Measurements from ENCODE around the gene TRAPPC3. TPM values are rescaled to one million over a fixed set of nuclear protein-coding genes. Genes with fewer than 3 reads are reported as not detected.
"Not testable (repeated sequence)": the region's sequence is repeated elsewhere in the genome, so short reads cannot be mapped to it uniquely, and the experiment has no call there.

TRAPPC3 gene
- total RNA-seq, 1 experiment from 2014 or later = 158 TPM

DNA sequence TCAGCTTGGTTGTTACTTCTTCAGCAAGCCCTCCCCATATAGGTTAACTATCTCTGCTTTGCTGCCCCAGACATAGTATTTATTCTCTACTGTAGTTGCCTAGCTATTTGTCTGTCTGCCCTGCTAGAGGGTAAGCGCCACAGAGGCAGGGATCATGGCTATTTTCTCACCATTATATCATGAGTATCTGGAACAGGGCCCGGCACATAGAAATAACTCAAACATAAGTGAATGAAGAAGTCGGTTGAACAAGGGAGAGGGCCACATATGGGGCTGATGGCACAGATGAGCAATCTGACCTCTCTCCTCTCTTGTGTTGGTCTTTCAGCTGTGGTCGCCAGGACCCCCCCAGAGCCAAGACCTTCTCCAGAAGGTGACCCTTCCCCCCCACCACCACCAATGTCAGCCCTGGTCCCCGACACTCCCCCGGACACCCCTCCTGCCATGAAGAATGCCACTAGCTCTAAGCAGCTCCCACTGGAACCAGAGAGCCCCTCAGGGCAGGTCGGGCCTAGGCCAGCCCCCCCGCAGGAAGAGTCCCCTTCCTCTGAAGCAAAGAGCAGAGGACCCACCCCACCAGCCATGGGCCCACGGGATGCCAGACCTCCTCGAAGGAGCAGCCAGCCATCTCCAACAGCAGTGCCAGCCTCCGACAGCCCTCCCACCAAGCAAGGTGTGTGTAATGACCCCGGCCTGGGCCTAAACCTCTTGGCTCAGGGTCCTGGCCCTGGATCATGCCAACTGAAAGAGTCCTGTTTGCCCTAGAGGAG is 21.5 kb upstream of the TRAPPC3 start:
- no peaks in the 10 kb centered on the region for H3K9me3 ChIP-seq
- no peak overlapping the region for H3K4me3 ChIP-seq
- peaks cover 68% of the 10 kb centered on the region for H3K36me3 ChIP-seq
- DNase-seq = no peak
- no peaks in the 10 kb centered on the region for H3K27me3 ChIP-seq

DNA sequence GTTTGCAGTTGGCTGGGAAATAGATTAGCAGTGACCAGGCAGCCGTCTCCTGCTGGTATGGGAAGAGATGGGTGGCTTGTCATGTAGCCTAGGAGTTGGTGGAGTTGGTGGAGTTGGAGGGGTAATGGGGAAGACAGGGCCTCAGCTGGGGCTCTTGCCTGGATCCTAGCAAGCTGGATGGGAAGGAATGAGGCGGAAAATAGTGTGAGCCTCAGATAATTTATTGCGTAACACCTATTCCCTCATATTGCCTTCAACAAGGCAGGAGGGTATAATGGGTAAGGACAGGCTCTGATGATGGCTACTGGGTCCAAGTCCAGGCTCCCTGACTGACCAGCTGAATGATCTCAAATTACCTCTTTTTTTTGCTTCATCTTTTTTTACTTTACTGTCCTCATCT is 19.2 kb upstream of the TRAPPC3 start:
- Histone ChIP-seq H3K27me3 (no peaks in the 10 kb centered on the region), H3K36me3 (peaks cover 48% of the 10 kb centered on the region), H3K9me3 (no peaks in the 10 kb centered on the region), H3K4me3 (no peak overlapping the region)
- no peak for DNase-seq

DNA sequence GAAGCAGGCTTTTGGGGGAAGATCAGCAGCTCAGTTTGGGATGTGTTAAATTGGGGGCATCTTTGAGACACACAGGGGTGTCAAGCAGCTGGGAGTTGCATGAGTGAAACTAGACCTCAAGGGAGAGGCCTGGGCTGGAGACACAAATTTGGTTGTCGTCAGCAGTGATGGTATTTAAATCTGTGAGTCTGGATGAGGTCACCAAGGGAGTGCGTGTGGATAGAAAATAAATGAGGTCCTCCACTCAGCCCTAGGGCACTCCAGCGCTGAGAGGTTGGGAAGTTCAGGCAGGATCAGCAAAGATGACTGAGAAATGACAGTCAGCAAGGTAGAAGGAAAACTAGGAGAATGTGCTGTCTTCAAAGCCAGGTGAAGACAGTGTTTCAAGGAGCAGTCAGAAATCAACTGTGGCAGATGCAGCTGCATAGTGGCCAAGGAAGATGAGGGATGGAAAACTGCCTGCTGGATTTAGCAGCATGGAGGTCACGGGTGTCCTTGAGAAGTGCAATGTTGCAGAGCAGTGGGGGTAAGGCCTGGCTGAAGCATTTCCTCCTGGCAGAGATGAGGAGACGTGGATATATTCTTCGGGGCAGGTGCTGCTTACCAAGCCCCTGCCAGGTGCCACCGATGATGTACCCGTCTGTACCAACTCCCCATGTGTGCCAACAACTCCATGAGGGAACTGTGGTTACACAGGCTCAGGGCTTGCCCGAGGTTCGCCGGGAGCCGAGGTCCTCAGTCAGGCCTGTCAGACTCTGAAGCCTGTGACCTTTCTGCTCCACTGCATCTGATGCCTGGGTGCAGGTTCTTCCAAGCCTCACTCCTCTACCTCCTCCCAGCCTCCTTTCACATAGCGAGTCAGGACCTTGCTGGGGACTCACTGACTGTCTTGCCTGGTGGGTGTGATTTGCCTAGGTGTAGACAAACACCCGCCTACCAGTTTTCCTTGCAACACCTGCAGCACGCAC is 17.9 kb upstream of the TRAPPC3 start:
- Histone ChIP-seq H3K36me3 (peaks cover 38% of the 10 kb centered on the region), H3K27me3 (no peaks in the 10 kb centered on the region), H3K9me3 (no peaks in the 10 kb centered on the region), H3K4me3 (no peak overlapping the region)
- no peak for DNase-seq

DNA sequence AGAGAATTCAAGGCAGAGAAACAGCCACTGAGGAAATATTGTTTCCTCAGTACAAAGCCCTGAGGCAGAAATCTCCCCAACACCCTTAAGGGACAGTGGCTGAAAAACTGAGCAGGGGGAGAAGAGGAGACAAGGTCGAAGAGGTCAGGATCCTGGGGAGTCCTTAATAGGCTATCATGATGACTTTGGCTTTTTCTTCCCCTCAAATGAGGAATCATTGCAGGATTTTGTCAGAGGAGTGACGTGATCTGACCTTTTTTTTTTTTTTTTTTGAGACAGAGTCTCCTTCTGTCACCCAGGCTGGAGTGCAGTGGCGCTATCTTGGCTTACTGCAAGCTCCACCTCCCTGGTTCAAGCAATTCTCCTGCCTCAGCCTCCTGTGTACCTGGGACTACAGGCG is 16.9 kb upstream of the TRAPPC3 start:
- no peak for DNase-seq
- no peaks in the 10 kb centered on the region for H3K27me3 ChIP-seq
- H3K4me3 ChIP-seq = no peak overlapping the region
- no peaks in the 10 kb centered on the region for H3K9me3 ChIP-seq
- H3K36me3 ChIP-seq = peaks cover 40% of the 10 kb centered on the region

DNA sequence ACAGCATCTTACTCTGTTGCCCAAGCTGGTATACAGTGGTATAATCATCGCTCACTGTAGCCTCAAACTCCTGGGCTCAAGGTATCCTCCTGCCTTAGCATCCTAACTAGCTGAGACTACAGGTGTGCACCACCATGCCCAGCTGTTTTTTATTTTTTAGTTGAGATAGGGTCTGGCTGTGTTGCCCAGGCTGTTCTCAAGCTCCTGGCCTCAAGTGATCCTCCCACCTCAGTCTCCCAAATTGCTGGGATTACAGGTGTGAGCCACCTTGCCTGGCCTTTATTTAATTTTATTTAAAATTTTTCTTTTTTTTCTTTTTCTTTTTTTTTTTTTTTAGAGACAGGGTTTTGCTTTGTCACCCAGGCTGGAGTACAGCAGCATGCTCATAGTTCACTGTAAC is 15.9 kb upstream of the TRAPPC3 start:
- no peaks in the 10 kb centered on the region for H3K27me3 ChIP-seq
- peaks cover 44% of the 10 kb centered on the region for H3K36me3 ChIP-seq
- DNase-seq = no peak

DNA sequence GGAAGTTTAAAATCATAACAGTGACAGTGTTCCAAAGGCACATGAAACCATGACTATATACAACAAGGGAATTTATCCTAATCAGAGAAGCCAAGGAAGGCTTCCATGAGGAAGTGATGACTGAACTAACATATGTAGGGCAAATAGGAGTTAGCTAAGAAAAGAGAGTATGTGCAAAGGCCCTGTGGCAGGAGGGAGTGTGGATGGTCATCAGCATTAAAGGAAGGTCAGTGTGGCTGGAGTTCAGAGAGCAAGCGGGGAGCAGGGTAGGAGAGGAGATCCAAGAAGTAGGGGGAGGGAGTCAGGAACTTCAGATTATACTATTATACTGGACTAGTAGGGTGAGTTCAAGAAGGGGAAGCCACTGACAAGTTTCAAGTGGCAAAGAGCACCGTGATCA is 15.1 kb upstream of the TRAPPC3 start:
- Histone ChIP-seq H3K4me3 (no peak overlapping the region), H3K36me3 (peaks cover 52% of the 10 kb centered on the region), H3K27me3 (no peaks in the 10 kb centered on the region), H3K9me3 (no peaks in the 10 kb centered on the region)
- DNase-seq = no peak

More for the DNA sequence above, 15.9 kb upstream of the TRAPPC3 start:
- H3K9me3 ChIP-seq = no peaks in the 10 kb centered on the region
- no peak overlapping the region for H3K4me3 ChIP-seq

DNA sequence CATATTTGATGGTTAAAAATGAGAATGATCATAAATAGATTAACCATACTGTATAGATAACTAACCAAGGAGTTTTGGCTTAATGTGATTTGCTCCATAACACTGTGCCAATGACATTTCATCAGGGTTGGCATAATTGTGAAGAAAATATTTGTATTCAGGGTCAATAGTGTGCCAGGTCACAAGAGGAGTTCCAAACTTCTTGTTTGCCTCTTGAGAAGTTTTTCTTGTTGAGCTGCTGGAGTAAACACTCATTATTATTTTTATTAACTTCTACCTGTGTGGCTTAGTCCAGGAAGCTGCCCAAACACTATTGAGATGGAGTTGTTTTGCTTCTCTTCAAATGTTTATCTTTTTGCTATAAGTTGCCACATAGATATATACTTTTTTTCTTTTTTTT is 14.1 kb upstream of the TRAPPC3 start:
- no peaks in the 10 kb centered on the region for H3K9me3 ChIP-seq
- peaks cover 55% of the 10 kb centered on the region for H3K36me3 ChIP-seq

DNA sequence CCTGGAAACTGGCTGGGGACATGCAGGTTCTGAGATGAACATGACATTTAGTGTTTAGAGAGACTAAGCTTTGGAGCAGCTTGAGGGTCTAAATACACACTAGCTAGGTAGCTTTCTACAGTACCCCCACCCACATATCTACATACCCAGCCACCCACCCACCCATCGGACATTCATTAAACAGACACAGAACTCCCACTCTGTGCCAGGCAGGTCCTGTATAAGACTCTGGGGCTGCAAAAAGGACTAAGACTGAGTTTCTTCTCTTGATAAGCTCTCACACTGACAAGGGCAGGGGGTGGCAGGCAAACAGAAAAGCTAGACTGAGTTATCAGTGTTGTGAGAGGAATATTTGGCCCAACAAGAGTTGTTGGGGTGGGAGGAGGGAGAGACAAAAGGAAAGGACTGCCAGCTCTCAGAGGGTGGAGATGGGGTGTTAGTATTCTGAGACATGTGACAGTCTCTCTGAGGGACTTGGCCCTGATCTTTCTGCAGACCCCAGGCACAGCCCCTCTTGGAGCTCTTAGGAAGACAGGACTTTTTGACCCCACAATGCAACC is 13.5 kb upstream of the TRAPPC3 start:
- Histone ChIP-seq H3K9me3 (no peaks in the 10 kb centered on the region), H3K27me3 (no peaks in the 10 kb centered on the region), H3K36me3 (peaks cover 60% of the 10 kb centered on the region), H3K4me3 (no peak overlapping the region)
- DNase-seq = no peak

More for the DNA sequence above, 14.1 kb upstream of the TRAPPC3 start:
- H3K4me3 ChIP-seq = no peak overlapping the region
- H3K27me3 ChIP-seq = no peaks in the 10 kb centered on the region
- no peak for DNase-seq

DNA sequence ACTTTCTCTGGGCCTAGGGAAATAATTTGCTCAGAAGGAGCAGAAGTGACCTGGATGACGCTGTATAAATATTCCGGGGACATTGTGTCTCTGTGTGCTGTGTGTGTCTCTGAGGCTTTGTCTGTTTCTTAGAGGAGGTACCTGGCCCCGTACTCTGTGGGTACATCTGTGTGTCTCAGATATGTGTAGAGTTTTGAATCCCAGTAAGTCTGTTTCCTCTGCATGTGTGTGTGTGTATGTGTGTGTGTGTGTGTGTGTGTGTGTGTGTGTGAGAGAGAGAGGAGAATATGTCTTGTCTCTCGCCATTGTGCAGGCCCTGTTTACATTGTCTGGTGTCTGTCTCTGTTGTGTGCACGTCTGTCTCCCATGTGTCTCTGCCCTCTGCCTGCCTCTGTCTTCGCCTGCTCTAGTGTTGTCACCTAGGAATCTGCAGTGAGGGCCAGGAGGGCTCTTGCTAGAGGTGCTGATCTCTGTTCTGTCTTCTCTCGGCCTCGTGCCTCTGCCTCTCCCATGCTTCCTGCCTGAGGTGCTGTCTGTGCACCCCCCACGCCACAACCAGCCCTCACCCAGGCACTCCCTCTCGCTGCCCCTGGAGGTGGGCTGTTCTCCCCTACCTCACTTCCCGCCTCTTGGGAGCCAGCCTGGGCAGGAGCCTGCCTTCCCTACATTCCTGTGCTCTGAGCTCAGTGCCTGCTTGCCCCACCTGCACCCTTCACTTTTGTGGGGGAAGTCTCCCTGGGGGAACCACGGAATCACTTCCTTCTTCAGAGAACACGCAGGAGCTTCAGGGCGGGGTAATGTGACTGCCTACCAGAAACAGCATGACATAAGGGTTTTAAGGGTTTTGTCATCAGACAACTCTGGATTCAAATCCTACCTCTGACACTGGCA is 12.6 kb upstream of the TRAPPC3 start:
- Histone ChIP-seq H3K27me3 (no peaks in the 10 kb centered on the region), H3K36me3 (peaks cover 56% of the 10 kb centered on the region), H3K4me3 (peak overlapping the region; percentile 47; the same call in 1 of the 2 replicates), H3K9me3 (no peaks in the 10 kb centered on the region)
- DNase-seq = no peak

DNA sequence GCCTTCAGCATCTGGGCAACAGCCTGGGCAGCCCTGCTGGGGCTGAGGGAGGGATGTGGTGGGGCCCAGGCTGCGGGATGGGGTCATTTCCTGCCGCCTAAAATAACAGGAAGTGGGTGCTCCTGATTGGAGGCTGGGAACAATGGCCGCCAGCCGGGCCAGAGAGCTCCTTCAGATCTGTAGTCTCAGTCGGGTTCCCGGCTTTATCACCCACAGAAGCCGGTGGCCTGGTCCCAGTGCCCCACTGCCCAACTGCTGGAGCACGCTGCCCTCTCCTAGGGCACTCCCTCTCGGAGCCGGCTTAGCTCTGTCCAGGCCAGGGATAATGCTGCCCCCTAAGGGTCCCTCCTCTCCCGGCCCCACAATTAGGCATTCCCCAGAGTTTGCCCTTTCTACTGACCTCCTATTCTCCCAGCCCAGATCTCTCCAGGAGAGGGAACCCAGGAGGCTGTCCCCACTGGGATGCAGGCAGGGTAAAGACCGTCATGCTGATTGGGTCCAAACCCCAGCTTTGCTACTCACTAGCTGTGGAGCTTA is 11.7 kb upstream of the TRAPPC3 start:
- Histone ChIP-seq H3K9me3 (no peaks in the 10 kb centered on the region), H3K36me3 (peaks cover 53% of the 10 kb centered on the region), H3K4me3 (peak overlapping the region; percentile 47), H3K27me3 (no peaks in the 10 kb centered on the region)
- DNase-seq = peak; percentile 81

DNA sequence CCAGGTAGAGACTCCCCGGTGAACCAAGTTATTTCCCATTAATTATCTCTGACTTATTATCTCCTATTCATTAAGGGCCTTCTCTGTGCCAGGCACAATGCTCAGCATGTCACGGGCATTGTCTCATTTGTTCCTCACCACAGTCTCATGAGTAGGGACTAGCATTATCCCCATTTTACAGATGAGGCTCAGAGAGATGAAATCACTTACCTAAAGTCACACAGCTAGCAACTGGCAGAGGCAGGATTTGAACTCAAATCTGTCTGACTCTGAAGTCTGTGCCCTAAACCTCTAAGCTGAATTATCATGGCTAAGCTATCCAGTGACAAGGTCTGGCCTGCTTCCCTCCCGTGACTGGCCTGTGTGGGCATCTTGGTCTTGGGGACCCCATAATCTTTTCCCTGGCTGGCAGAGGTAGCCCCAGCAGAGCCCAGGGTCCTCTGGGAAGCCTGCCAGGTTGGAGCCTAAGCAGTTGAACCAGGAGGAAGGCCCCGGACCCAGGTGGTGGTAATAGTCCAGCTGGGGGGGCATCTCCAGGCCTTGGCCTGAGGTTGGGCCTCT is 11.2 kb upstream of the TRAPPC3 start:
- no peaks in the 10 kb centered on the region for H3K9me3 ChIP-seq
- H3K36me3 ChIP-seq = peaks cover 53% of the 10 kb centered on the region

DNA sequence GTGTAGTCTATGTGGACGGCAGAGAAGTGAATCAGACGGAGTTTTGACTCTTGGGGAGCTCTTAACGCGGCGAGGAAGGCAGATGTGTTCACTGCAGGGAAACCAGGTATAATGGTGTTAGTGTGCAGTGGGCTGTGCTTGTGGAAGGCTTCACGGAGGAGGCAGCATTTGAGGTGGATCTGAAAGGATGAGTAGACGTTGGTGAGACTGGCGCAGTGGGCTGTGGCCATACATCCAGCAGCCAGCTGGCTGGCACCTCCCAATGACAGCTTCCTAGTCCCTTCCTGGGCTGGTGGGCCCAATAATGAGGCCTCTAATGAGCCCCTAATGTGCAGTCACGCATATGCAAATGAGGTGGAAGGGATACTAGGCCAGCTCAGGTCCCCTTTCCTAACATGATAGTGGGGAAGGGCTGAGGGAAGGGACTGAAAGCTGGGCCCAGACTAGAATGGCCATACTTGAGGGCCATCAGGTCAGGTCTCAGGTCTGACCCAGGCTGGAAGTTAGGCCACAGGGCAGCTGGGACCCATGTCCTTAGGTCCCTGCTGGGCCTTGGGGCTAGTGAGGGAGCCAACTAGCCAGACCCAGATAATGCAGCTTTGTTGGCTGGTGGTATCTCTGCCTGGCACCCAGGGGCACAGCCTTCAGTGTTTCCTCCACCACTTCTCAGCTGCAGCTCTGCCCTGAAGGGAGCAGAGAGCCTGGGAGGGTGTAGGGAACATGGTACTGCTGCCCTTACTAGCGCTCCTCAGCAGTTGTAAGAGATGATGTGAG is 10.5 kb upstream of the TRAPPC3 start:
- Histone ChIP-seq H3K27me3 (no peaks in the 10 kb centered on the region), H3K4me3 (no peak overlapping the region; the same call in 1 of the 2 replicates), H3K9me3 (no peaks in the 10 kb centered on the region), H3K36me3 (peaks cover 53% of the 10 kb centered on the region)
- no peak for DNase-seq

More for the DNA sequence above, 11.2 kb upstream of the TRAPPC3 start:
- Histone ChIP-seq H3K4me3 (peak overlapping the region; percentile 47), H3K27me3 (no peaks in the 10 kb centered on the region)
- DNase-seq = no peak

DNA sequence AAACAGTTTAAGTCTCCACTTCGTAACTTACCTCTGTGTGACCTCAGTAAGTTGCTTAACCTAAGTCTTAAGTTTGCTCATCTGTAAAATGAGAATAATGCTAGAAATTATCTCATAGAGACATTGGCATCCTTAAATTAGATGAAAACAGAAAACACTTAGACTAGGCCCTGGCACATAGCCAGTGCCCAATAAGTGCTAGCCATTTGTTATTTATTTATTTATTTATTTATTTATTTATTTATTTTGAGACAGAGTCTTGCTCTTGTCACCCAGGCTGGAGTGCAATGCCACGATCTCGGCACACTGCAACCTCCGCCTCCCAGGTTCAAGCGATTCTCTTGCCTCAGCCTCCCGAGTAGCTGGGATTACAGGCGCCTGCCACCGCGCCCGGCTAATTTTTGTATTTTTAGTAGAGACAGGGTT is 9.6 kb upstream of the TRAPPC3 start:
- DNase-seq, H3K27me3 ChIP-seq, H3K9me3 ChIP-seq: not testable (repeated sequence)
- peak overlapping the region; percentile 94; the same call in 1 of the 2 replicates for H3K4me3 ChIP-seq
- peaks cover 53% of the 10 kb centered on the region for H3K36me3 ChIP-seq

DNA sequence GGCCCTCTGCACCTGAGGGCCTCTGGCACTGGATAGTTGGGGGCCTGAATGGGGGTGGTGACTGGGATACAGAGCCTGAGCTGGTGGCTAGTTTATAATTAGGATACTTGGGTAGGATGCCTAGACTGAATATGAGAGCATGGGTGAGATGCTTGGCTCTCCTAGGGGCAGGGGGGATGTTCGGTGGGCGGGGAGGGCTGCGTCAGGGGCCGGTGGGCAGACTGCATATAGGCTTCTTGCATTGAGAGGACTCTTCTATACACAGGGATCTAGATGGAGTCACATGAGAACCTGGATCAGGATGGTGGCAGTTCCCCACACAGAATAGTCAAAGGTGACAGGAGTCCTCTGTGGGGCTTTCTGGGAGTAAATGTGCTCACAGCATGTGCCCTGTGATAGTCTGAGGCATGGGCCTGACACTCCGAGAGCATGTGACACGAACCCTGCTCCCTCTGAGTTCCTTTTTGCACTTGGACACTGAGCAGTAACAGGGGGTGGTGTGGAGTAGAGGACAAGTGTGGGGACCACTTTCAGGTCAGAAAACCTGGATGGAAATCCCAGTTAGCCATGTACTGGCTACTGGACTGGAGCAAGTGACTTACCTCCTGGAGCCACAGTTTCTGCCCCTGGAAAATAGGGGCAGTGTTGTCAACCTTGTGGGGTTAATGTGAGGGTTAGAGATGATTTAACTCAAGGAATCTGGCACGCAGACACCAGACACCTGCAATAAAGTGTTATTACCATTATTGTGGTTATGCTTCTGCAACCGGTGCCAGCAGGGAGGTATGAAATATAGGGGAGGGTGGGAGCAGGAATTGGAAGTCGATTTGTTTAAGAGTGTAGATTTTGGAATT is 8.9 kb upstream of the TRAPPC3 start:
- Histone ChIP-seq H3K36me3 (peaks cover 53% of the 10 kb centered on the region), H3K9me3 (no peaks in the 10 kb centered on the region), H3K4me3 (peak overlapping the region; percentile 94), H3K27me3 (no peaks in the 10 kb centered on the region)
- no peak for DNase-seq
